ENCODE measurements around the gene RPRD1B. TPM values are rescaled to one million over a fixed set of nuclear protein-coding genes. Genes with fewer than 3 reads are reported as not detected.
A peak's percentile ranks its signal among the peaks of the same experiment; 100 is the strongest.

The RPRD1B gene
- total RNA-seq, 2 donors from 2014 or later, result 40.2 to 44.0 TPM

DNA sequence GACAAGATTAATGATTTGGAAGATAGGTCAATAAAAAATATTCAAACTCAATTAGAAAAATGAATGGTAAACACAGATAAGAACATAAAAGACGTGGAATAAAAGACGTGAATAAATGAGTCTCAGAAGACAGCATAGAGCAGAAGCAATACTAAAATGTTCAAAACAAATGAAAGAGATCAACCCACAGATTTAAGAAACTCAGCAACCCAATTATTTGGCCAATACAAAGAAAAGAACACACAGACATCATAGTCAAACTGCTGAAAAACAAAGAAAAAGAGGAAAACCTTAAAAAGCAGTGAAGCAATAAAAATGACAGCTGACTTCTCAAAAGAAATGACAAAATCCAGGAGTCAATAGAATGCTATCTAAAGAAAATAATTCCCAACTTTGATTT lies 15.2 kb upstream of the RPRD1B start:
- H3K27ac Mint-ChIP-seq, result no peak overlapping the region
- no peak for ATAC-seq
- peaks cover 37 to 58% of the 10 kb centered on the region in 2 donors for H3K36me3 Mint-ChIP-seq
- DNase-seq (ENCODE audit: low spot score in 2 of 2), result no peak
- H3K9me3 Mint-ChIP-seq, result peaks cover 4 to 13% of the 10 kb centered on the region in 2 donors

DNA sequence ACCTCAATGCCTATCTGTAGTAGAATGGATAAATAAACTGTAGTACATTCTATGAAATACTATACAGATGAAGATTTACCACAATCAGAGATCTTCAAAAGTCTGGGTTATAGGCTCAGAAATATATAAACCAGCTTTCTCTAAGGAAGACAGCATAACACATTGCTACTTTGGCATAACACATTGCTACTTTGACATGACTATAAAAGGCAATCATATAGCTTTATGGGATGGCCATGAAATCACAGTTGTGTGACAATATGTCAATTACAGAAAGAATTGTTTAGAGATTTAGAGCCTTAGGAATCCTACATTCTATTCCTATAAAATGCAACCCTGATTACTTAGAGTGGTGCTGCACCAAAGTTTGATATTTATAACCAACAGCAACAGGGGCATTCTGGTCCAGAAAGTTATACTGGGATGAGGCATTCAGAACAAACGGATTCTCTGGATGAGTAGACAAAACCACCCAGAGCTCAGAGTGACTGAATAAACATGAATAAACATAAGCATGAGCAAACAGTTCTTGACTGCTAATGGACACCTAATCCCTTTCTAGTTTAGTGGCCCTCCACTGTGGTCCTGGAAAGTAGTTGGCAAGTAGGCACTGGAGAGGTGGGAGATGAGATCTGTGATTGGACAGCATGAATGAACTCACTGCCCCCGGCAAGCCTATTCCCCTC lies 12.3 kb upstream of the RPRD1B start:
- no peak for DNase-seq (ENCODE audit: low spot score in 2 of 2)
- peaks cover 4 to 13% of the 10 kb centered on the region in 2 donors for H3K9me3 Mint-ChIP-seq
- ATAC-seq, result peak in 1 of 2 donors; percentile 47
- no peak overlapping the region for H3K27ac Mint-ChIP-seq
- peaks cover 28 to 38% of the 10 kb centered on the region in 2 donors for H3K36me3 Mint-ChIP-seq

DNA sequence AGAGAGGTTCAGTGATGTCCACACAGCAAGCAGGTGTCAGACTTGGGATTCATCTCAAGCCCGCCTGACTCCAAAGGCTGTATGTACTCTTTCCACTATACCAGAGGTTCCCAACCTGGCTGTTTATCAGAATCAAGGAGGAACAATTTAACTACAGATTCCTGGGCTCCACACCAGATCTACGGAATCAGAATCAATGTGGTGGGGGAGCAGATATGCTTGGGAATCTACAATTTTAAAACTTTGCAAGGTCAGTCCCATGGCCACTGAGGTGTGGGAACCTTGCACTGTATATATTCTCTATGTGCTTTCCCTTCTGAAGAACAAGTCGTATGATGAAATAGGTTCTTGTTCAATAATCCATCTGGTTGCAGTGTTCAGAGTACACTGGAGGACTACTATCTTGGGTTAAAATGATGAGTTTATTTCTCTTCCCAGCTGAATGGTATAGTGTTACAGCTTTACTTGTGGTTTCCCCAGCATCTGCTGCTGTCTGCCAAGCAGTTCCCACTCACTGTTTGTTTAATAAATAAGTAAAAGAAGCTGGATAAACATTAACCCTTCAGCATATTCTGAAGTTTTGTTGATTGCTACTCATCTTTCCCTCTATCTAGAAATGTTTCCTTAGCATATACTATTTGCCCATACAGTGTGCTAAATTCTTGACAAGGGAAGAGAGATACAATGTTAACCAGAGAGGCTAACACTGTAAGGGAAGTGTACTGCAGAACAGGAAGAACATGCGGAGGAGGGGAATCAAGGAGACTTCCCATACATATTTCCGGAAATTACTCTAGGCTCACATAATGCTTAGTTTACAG lies 10.2 kb upstream of the RPRD1B start:
- Mint-ChIP-seq H3K36me3 (peaks cover 10 to 17% of the 10 kb centered on the region in 2 donors), H3K27ac (no peak overlapping the region), H3K9me3 (peaks cover 1 to 9% of the 10 kb centered on the region in 2 donors)
- ATAC-seq, result no peak
- no peak for DNase-seq (ENCODE audit: low spot score in 2 of 2)

DNA sequence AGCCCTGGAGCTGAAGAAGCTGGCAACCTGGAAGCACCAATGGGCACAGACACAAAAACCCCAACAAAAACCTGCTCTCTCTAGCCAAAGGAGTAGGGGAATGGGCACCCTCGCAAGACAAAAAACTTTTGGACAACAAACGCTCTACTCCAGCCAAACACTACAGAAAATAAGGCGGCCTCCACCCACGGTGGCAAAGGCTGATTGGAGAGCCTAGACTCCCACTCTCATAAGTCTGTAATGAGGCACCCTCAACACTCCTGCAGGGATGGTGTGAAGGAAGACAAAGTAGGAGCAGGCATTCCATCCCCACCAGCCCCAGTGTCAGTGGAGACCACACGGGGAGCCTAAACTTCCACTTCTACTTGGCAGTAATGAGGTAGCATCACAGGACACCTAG lies 9.1 kb upstream of the RPRD1B start:
- Mint-ChIP-seq H3K9me3 (peaks cover 0 to 4% of the 10 kb centered on the region in 2 donors), H3K36me3 (peaks cover 0 to 13% of the 10 kb centered on the region in 2 donors), H3K27ac (no peak overlapping the region)
- no peak for ATAC-seq
- no peak for DNase-seq (ENCODE audit: low spot score in 2 of 2)

DNA sequence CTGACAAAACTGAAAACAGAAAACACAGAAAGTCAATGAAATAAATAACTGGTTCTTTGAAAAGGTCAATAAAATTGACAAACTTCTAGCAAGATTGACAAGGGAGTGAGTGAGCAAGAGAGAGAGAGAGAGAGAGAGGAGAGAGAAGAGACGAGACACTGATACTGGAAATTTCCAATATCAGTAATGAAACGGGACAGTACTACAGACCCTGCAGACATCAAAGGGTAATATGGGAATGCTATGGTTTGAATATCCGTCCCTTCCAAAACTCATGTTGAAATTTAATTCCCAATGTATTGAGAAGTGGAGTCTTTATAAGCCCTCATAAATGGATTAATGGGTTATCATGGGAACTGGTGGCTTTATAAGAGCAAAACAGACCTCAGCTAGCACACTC lies 4.1 kb upstream of the RPRD1B start:
- ATAC-seq, result no peak
- Mint-ChIP-seq H3K27ac (peak overlapping the region in 1 of 2 donors; percentile 17), H3K36me3 (peaks cover 12 to 23% of the 10 kb centered on the region in 2 donors), H3K9me3 (peaks cover 0 to 3% of the 10 kb centered on the region in 2 donors)
- no peak for DNase-seq (ENCODE audit: low spot score in 2 of 2)

DNA sequence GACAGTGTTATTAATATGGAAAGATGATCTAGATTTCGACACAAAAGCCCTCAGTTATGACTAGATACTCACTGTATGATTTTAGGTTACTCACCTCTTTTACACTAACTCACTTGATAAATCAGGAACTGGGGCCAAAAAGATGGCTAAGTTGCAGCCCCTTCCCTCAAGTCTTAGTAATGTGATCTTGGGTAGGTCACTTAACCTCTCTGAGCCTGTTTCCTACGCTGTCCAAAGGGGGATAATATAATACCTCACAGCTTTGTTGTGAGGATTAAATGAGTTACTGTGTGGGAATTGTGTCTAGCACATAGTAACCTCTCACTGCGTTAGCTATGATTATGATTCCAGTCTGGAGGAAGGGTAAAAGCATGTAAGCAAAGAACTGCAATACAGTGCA lies 1.6 kb upstream of the RPRD1B start:
- H3K27ac Mint-ChIP-seq, result peak overlapping the region; percentile 12 to 97
- peaks cover 20 to 31% of the 10 kb centered on the region in 2 donors for H3K36me3 Mint-ChIP-seq
- H3K9me3 Mint-ChIP-seq, result peaks cover 0 to 3% of the 10 kb centered on the region in 2 donors
- ATAC-seq (no peak), DNase-seq (ENCODE audit: low spot score in 2 of 2) (no peak)

DNA sequence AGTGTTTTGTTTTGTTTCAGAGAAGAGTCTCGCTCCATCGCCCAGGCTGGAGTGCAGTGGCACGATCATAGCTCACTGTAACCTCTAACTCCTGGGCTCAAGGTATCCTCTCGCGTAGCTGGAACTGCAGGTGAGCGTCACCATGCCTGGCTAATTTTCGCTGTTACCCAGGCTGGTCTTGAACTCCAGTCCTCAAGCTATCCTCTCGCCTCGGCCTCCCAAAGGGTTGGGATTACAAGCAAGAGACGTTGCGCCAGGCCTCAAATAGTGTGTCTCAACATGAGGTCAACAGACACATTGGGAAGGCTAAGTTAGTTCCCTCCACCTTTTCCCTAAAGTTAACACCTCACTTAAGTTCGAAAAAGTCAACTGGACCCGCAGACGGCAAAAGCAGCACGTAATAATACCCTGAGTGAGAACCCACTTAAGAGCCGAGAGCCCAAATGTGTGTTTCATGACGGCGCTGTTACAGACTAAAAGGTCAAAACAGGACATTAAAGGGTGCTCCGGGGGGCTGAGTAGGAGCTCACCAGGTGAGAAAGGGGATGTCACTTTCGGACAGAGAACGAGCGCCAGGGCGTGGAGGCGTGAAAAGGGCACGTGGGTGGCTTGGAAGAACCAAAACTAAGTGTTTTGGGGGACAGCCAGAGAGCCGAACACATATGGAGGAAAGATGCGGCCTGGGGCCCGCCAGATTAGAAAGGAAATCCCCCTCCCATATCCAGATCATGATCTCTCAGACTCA lies 789 bp upstream of the RPRD1B start:
- peaks cover 20 to 31% of the 10 kb centered on the region in 2 donors for H3K36me3 Mint-ChIP-seq
- DNase-seq (ENCODE audit: low spot score in 2 of 2) (no peak), ATAC-seq (peak; percentile 54 to 56)

DNA sequence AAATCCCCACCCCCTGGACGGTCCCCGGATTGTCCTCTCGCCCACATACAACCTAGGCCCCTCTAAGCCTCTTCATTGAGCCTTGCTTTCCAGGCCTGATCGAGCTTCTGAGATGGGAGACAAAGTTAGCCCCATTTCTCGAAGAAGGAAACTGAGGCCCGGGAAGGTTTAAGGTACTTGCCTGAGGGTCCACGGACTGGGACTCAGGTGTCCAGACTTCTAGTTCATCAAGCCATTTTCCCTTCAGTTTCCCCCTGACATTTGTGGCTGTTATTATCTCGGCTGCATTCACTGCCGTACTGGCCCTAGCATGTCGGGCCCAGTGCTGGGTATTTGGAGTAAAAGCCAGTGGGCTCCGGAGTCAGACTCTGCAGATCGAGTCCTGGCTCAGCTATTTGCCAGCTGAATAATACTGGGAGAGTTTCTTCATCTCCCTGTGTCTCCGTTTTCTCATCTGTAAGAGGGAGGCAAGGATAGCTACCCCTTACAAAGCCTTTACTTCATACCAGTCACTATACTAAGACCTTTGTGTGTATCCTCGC lies 633 bp downstream of the RPRD1B start:
- H3K36me3 Mint-ChIP-seq, result peaks cover 20 to 26% of the 10 kb centered on the region in 2 donors
- peak overlapping the region; percentile 97 to 99 for H3K27ac Mint-ChIP-seq
- ATAC-seq (no peak), DNase-seq (ENCODE audit: low spot score in 2 of 2) (no peak)
- H3K9me3 Mint-ChIP-seq, result peaks cover 0 to 2% of the 10 kb centered on the region in 2 donors

More for the DNA sequence above, 789 bp upstream of the RPRD1B start:
- Mint-ChIP-seq H3K9me3 (peaks cover 0 to 3% of the 10 kb centered on the region in 2 donors), H3K27ac (peak overlapping the region; percentile 97 to 99)

DNA sequence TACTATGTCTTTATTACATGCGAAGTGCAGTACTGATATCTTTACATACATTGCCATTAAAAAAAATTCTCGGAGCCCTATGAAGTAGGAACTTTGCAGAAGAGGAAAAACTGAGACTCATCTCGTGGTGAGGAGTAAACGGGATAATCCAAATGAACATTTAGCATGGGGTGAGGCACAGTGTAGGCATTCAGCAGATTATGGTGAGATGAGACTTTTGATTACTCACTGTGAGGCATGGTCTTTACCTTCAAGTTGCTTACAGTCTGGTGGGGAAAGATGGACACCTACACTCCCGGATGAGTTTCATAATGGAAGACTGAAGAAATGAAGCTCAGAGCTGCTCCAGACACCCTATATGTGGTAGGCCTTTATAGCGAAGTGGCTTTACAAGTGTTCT lies 1.4 kb downstream of the RPRD1B start:
- no peak for DNase-seq (ENCODE audit: low spot score in 2 of 2)
- peaks cover 19 to 20% of the 10 kb centered on the region in 2 donors for H3K36me3 Mint-ChIP-seq
- H3K9me3 Mint-ChIP-seq, result no peaks in the 10 kb centered on the region
- H3K27ac Mint-ChIP-seq, result peak overlapping the region; percentile 97 to 99
- ATAC-seq, result no peak

DNA sequence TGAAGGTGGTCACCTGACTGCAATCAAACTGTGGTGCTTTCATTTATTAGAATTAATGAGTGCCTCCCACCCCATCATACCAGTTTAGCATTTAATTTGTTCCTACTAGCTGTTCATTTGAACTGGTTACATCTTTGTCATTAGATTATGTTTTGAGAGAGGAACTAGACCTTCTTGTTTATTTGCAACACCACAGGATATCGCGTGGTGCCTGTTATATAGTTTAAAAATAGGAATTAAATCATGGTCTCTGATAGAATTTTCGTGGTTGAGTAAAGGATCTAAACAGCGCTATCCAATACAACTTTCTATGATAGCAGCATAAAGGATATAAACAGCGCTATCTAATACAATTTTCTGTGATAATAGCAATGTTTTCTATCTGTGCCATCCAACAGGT lies 2.8 kb downstream of the RPRD1B start:
- H3K27ac Mint-ChIP-seq, result no peak overlapping the region
- H3K9me3 Mint-ChIP-seq, result no peaks in the 10 kb centered on the region
- DNase-seq (ENCODE audit: low spot score in 2 of 2) (no peak), ATAC-seq (no peak)
- H3K36me3 Mint-ChIP-seq, result peaks cover 19 to 20% of the 10 kb centered on the region in 2 donors

DNA sequence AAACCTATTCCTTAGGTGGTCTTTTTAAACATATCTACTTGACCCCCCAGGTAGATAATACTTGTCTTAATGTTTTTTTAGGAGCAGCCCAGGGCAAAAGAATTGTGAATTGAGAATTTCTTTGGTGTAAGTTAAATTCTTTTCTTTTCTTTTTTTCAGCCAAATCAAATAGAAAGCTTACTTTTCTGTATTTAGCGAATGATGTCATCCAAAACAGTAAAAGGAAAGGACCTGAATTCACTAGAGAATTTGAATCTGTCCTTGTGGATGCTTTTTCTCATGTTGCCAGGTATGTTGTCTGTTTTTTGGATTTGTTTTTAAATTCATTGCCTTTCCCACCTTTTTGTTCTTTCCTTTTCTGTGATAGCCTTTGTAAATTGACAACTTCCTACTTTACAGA lies 6.7 kb downstream of the RPRD1B start:
- H3K9me3 Mint-ChIP-seq, result no peaks in the 10 kb centered on the region
- peaks cover 9 to 26% of the 10 kb centered on the region in 2 donors for H3K36me3 Mint-ChIP-seq
- ATAC-seq (no peak), DNase-seq (ENCODE audit: low spot score in 2 of 2) (no peak)
- H3K27ac Mint-ChIP-seq, result no peak overlapping the region

DNA sequence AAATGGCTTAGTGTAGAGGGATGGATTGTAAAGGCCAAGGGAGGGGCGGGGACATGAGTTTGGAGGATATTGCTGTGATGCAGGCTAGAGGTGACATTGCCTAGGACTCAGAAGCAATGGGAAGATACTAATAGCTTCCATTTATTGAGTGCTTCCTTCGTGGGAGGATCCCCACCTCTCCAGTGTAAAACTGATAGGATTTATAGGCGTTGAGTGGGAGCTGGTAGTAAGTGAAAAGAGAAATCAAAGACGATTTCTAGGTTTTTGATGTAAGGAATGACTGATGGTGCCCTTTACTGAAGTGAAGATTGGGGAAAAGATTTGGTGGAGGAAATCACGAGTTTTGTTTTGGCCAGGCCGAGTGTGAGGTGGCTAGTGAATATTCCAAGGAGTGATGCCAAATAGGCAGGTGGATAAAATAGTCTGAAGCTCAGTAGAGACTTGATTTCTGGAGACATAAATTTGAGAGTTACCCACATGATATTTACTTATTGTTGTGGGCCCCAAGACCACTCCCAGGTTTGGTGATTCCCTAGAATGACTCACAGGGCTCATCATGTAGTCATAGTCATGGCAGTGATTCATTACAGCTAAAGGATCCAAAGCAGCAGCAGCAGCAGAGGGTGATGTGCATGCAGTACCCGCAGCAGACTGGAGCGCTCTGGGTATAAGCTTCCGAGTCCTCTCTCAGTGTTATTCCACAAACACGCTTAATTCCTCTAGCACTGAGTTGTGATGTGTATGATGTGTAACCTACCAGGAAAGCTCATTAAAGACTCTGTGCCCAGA lies 10.2 kb downstream of the RPRD1B start:
- peaks cover 9 to 32% of the 10 kb centered on the region in 2 donors for H3K36me3 Mint-ChIP-seq
- H3K9me3 Mint-ChIP-seq, result no peaks in the 10 kb centered on the region
- peak; percentile 97 to 100 for ATAC-seq
- peak in 1 of 2 donors; percentile 16 for DNase-seq (ENCODE audit: low spot score in 2 of 2)
- peak overlapping the region; percentile 34 to 73 for H3K27ac Mint-ChIP-seq

DNA sequence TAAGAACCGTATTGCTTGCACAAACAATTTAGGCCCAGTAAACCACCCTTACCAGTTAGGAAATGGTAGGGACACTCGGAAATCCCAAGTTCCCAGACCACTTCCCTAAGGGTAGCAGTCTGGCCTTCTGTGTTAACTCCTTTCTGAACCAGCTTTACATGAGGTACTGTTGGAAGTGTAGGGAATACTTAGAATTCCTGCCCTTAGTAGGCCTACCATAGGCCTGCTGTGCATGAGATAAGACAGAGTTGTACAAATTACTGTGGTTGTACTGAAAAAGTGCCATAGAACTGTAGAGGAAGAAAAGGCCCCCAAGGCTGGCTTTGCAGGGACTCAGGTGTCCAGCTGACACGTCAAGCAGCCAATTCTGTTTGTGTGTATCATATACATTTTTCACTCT lies 11.1 kb downstream of the RPRD1B start:
- H3K36me3 Mint-ChIP-seq, result peaks cover 9 to 34% of the 10 kb centered on the region in 2 donors
- H3K9me3 Mint-ChIP-seq, result no peaks in the 10 kb centered on the region
- ATAC-seq, result no peak
- no peak overlapping the region for H3K27ac Mint-ChIP-seq
- no peak for DNase-seq (ENCODE audit: low spot score in 2 of 2)

DNA sequence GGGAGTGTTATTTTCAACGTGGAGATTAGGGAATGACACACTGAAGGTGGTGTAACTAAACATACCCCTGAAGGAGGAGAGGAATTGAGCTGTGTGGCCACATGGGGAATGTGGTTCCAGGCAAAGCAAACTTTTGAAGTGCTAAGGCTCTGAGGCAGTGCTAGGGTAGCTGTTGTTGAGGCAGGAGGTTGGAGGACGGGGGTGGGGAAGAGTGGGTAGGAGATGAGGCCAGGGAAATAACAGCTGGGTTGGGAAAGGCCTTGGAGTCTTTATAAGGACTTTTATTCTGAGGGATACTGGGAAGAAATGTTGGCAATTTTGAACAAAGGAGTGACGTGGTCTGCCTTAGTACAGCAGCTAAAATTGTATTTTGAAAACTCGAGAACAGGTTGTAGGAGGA lies 13.0 kb downstream of the RPRD1B start:
- ATAC-seq, result no peak
- Mint-ChIP-seq H3K36me3 (peaks cover 9 to 34% of the 10 kb centered on the region in 2 donors), H3K27ac (peak overlapping the region in 1 of 2 donors; percentile 44), H3K9me3 (no peaks in the 10 kb centered on the region)
- no peak for DNase-seq (ENCODE audit: low spot score in 2 of 2)

DNA sequence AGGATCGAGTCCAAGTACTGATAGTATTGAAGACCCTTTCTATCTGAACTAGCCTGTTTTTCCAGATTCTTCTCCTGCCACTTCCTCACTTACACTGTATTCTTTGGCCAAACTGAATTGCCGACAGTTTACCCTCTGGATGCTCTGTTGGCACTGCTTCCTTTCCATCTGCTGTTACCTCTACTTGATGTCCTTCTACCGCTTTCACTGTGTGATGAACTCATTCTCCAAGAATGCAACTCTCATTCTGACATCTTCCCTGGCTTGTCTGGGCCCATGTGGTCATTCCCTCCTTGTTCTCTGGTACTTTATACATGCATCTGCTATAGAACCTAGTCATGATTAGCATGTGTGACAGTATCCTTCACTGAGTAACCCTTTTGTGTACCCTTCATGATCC lies 16.3 kb downstream of the RPRD1B start:
- Mint-ChIP-seq H3K9me3 (no peaks in the 10 kb centered on the region), H3K36me3 (peaks cover 0 to 16% of the 10 kb centered on the region in 2 donors), H3K27ac (peak overlapping the region; percentile 64 to 86)
- ATAC-seq (peak; percentile 76 to 81), DNase-seq (ENCODE audit: low spot score in 2 of 2) (no peak)

DNA sequence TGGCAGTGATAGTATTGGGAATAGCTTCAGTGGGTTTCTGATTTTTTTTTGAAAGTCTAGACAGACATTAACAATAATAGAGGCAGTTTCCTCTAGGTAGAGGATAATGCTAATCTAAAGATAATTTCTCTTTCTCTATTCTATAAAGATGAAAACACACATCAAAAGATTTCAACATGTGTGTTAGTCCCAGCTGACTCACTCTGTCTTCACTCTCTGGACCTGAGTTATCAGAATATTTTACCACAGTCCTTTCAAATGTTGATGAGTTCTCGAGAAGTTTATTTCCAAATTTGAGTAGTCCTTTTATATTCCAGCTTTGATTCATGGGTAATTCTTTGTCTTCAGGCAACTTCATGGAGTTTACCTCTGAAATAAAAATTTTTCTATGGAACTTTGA lies 17.1 kb downstream of the RPRD1B start:
- peak; percentile 66 to 76 for ATAC-seq
- H3K9me3 Mint-ChIP-seq, result no peaks in the 10 kb centered on the region
- peaks cover 0 to 14% of the 10 kb centered on the region in 2 donors for H3K36me3 Mint-ChIP-seq
- DNase-seq (ENCODE audit: low spot score in 2 of 2), result no peak
- peak overlapping the region in 1 of 2 donors; percentile 64 for H3K27ac Mint-ChIP-seq
